Esophagus muscularis mucosa (tissue), 4 donors: Measurements from ENCODE around the gene TCERG1L. TPM values are rescaled to one million over a fixed set of nuclear protein-coding genes. Genes with fewer than 3 reads are reported as not detected.
A peak's percentile ranks its signal among the peaks of the same experiment; 100 is the strongest.

Experiments used
- DNase-seq: peaks from one replicate; pipeline ENCODE4 v3.0.0-alpha.2; 2017; ENCODE audit errors: extremely low spot score
- H3K27ac ChIP-seq, 4 donors: fragments of 200-600 bp; sonication (generic); replicated peaks in 1 of 4; 1 replicate in 3 of 4; 2 replicates in 1 of 4; pipeline ENCODE4 v1.5.1; 2016 to 2019; ENCODE audit warnings: mild to moderate bottlenecking in 1 of 4
- H3K27me3 ChIP-seq, 4 donors: fragments of 200-600 bp; sonication (generic); one replicate each; pipeline versions ENCODE4 v1.5.1 to v1.6.0; 2016 to 2019
- H3K36me3 ChIP-seq, 4 donors: fragments of 200-600 bp; sonication (generic); one replicate each; pipeline ENCODE4 v1.5.1; 2016 to 2019
- H3K4me1 ChIP-seq, 4 donors: fragments of 200-600 bp; sonication (generic); one replicate each; pipeline ENCODE4 v1.5.1; 2016 to 2019
- H3K4me3 ChIP-seq, 4 donors: fragments of 200-600 bp; sonication (generic); 1 replicate in 2 of 4; 2 replicates in 2 of 4; pipeline ENCODE4 v1.5.1; 2016 to 2019; ENCODE audit warnings: mild to moderate bottlenecking in 4 of 4, moderate library complexity in 1 of 4
- H3K9me3 ChIP-seq, 4 donors: fragments of 200-600 bp; sonication (generic); 1 replicate in 3 of 4; 2 replicates in 1 of 4; pipeline ENCODE4 v1.5.1; 2016 to 2019
- EP300 ChIP-seq: sonication (generic); formaldehyde crosslinking; IDR thresholded peaks from one replicate; pipeline ENCODE4 v1.6.1; 2017; ENCODE audit warnings: antibody characterized with exemption
- POLR2A ChIP-seq: fragments of 450-650 bp; IDR thresholded peaks from one replicate; pipeline ENCODE4 v1.6.1; 2017; ENCODE audit warnings: antibody characterized with exemption, moderate library complexity, mild to moderate bottlenecking, low read depth
- POLR2AphosphoS5 ChIP-seq, 2 donors: sonication (generic); formaldehyde crosslinking; IDR thresholded peaks; one replicate each; pipeline ENCODE4 v1.6.1; 2017; ENCODE audit warnings: antibody characterized with exemption in 2 of 2
- WGBS: methylation state at CpG from one replicate; pipeline ENCODE4 v1.1.5; 2018; 5-methylcytosine and 5-hydroxymethylcytosine counted together
- intact Hi-C: fragments of 100-400 bp; cut with DNase I; formaldehyde crosslinking; loops from one replicate; pipeline ENCODE4 v1.15.1; 2023
- total RNA-seq, 4 donors: library from RNA; depleted of rRNA; stranded (reverse); fragments of >200 nt; gene quantifications; one replicate each; pipeline versions ENCODE4 v1.1.0 to v1.2.1, GENCODE V29; 2016
- TF ChIP-seq, protein P1 (sequence below), 3 experiments: fragments of 200-600 bp in 2 of 3; fragments of 450-650 bp in 1 of 3; sonication (generic) in 2 of 3; IDR thresholded peaks; one replicate each; pipeline ENCODE4 v1.5.1; 2017 to 2019; ENCODE audit warnings: antibody characterized with exemption in 3 of 3, mild to moderate bottlenecking in 2 of 3, moderate library complexity in 1 of 3

The TCERG1L gene
- total RNA-seq, 4 donors from 2014 or later: not detected

DNA sequence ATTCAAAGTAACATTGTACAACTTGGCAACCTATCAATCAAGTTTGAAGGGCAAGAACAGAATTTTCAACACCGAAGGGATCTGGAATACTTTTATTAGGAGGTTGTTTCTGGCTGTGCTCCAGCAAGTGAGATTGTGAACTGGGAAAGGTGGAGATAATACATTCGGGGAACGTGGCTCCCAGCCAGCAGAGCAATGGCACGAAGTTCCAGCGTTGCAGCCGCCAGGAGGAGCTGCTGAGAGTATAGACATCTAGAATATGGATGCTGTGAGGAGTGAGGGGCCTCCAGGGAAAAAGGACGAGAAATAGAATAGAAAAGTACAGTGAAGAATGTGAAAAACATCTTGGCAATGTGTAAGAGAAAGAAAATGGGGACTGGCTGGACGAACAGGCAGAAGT, 69.5 kb downstream of the TCERG1L start:
- intact Hi-C loops: no loop called here
- H3K4me3 ChIP-seq: no peak overlapping the region
- peaks cover 0 to 88% (median 0%) of the 10 kb centered on the region in 4 donors for H3K27me3 ChIP-seq
- no peaks in the 10 kb centered on the region for H3K36me3 ChIP-seq
- no peaks in the 10 kb centered on the region for H3K9me3 ChIP-seq
- H3K4me1 ChIP-seq: no peaks in the 10 kb centered on the region
- WGBS: 13% methylated on average over 8 of the region's 8 CpGs
- no peak for DNase-seq
- TF ChIP-seq, protein P1, sequence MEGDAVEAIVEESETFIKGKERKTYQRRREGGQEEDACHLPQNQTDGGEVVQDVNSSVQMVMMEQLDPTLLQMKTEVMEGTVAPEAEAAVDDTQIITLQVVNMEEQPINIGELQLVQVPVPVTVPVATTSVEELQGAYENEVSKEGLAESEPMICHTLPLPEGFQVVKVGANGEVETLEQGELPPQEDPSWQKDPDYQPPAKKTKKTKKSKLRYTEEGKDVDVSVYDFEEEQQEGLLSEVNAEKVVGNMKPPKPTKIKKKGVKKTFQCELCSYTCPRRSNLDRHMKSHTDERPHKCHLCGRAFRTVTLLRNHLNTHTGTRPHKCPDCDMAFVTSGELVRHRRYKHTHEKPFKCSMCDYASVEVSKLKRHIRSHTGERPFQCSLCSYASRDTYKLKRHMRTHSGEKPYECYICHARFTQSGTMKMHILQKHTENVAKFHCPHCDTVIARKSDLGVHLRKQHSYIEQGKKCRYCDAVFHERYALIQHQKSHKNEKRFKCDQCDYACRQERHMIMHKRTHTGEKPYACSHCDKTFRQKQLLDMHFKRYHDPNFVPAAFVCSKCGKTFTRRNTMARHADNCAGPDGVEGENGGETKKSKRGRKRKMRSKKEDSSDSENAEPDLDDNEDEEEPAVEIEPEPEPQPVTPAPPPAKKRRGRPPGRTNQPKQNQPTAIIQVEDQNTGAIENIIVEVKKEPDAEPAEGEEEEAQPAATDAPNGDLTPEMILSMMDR (IDR thresholded peaks at IDR 0.05): peak in 1 of 3 experiments; percentile 21
- TF ChIP-seq EP300: no peak
- H3K27ac ChIP-seq: no peak overlapping the region

DNA sequence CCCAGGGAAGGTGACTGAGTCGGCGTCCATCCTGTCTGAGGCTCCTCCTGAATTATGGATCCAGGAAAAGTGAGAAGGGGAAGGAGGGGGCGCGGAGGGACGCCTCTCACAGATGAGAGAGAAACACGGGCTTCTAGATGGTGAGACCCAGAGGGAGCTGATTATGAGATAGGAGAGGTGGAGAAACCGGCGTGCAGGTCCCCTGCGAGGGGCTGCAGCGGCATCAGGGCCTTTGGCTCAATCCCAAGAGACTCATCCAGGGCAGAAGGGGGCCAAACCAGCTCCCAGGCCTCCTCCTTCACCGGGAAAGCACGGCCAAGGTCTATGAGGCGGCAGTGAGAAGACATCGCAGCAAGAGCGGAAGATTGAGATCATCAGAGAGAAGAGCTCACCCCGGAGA, 70.8 kb downstream of the TCERG1L start:
- Histone ChIP-seq H3K4me1 (no peaks in the 10 kb centered on the region), H3K27ac (no peak overlapping the region), H3K4me3 (no peak overlapping the region), H3K36me3 (no peaks in the 10 kb centered on the region), H3K27me3 (peaks cover 0 to 78% (median 0%) of the 10 kb centered on the region in 4 donors), H3K9me3 (no peaks in the 10 kb centered on the region)
- TF ChIP-seq POLR2AphosphoS5 (IDR thresholded peaks at IDR 0.05) (no peak), EP300 (no peak), POLR2A (no peak)
- TF ChIP-seq, protein P1 (IDR thresholded peaks at IDR 0.05): no peak
- intact Hi-C loops: no loop called here
- no peak for DNase-seq
- WGBS: 87% methylated on average over 16 of the region's 16 CpGs

DNA sequence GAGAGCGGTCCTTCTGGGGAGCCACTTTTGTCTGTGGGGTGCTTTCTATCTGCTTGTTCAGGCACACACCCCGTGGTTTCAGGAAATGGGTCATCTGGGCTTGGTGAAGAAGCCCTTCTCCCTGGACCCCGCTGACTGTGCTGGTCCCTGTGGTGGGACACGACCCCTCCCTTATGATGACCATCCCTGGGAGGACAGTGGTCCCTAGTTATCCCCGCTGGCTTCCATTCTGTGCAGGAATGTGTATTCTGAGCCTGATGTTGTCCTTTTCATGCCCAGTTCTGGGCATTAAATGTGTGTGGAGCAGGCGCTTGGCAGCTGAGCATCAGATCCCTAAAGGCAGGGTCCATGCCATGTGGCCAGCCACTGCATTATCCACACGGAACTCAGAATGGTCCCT, 71.6 kb downstream of the TCERG1L start:
- H3K9me3 ChIP-seq: no peaks in the 10 kb centered on the region
- WGBS: 67% methylated on average over 3 of the region's 7 CpGs
- intact Hi-C loops: no loop called here
- H3K4me3 ChIP-seq: no peak overlapping the region
- no peaks in the 10 kb centered on the region for H3K4me1 ChIP-seq
- no peak overlapping the region for H3K27ac ChIP-seq
- no peak for TF ChIP-seq EP300
- TF ChIP-seq, protein P1 (IDR thresholded peaks at IDR 0.05): no peak
- no peak for TF ChIP-seq POLR2A
- no peak for TF ChIP-seq POLR2AphosphoS5 (IDR thresholded peaks at IDR 0.05)
- no peak for DNase-seq
- H3K27me3 ChIP-seq: peaks cover 0 to 71% (median 0%) of the 10 kb centered on the region in 4 donors
- H3K36me3 ChIP-seq: no peaks in the 10 kb centered on the region

DNA sequence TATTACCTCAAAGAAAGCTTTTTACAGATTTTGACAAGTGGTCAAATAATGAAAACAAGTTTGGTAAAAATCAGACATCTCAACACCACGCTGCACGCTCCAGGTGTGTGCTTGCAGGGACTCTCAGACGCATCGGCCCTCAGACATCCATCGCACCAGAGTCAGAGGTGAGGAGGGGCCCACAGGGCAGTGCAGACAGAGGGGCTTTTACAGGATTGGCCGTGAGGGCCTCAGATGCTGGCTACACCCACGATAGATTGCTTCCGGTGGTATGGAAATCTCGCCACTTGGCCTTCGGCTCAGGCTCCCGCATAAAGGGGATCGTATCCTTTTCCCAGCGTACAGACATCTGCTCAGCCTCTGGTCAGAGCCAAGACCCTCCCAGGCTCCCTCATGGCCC, 72.1 kb downstream of the TCERG1L start:
- no peaks in the 10 kb centered on the region for H3K4me1 ChIP-seq
- no peak overlapping the region for H3K4me3 ChIP-seq
- WGBS: 29% methylated on average over 13 of the region's 13 CpGs
- intact Hi-C loops: no loop called here
- H3K27me3 ChIP-seq: peaks cover 0 to 68% (median 0%) of the 10 kb centered on the region in 4 donors
- no peaks in the 10 kb centered on the region for H3K9me3 ChIP-seq
- no peak for DNase-seq
- H3K27ac ChIP-seq: no peak overlapping the region
- TF ChIP-seq POLR2A (no peak), POLR2AphosphoS5 (IDR thresholded peaks at IDR 0.05) (no peak), EP300 (no peak)
- TF ChIP-seq, protein P1 (IDR thresholded peaks at IDR 0.05): no peak
- H3K36me3 ChIP-seq: no peaks in the 10 kb centered on the region

DNA sequence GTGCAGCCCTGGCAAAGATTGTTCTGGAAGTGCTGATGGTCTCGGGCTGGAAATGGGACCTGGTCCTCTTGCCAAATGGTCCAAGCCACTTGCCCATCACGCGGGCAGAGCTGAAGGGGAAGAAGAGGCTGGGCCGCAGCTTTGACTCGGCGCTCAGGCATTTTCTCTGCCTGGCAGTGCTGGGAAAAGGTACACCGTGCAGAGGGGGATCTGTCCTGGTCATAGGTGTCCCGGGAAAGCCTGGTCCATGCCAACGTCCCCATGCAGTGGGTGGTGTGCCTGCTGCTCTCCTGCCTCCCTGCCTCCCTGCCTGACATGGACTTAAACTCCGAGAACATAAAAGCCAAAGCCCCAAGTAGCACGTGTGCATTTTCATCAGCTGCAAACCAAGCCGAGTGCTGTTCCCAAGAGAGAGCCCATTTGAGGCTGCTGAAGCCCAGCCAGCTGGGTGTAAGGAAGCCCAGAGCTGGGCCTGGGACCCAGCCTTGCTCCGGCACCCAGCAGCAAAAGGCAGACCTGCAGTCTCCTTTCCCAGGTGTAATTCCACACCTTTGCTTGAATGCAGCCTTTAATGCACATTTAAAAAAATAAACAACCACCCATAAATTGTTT, 72.7 kb downstream of the TCERG1L start:
- DNase-seq: no peak
- Histone ChIP-seq H3K27ac (no peak overlapping the region), H3K4me1 (no peaks in the 10 kb centered on the region), H3K9me3 (no peaks in the 10 kb centered on the region), H3K36me3 (no peaks in the 10 kb centered on the region), H3K4me3 (no peak overlapping the region), H3K27me3 (peaks cover 0 to 61% (median 0%) of the 10 kb centered on the region in 4 donors)
- WGBS: 79% methylated on average over 11 of the region's 13 CpGs
- TF ChIP-seq POLR2A: no peak
- TF ChIP-seq EP300: no peak
- no peak for TF ChIP-seq POLR2AphosphoS5 (IDR thresholded peaks at IDR 0.05)
- TF ChIP-seq, protein P1 (IDR thresholded peaks at IDR 0.05): no peak
- intact Hi-C loops: no loop called here
